Chondrocyte (in vitro differentiated cells): ENCODE measurements around the gene GPR52. TPM values are rescaled to one million over a fixed set of nuclear protein-coding genes. Genes with fewer than 3 reads are reported as not detected.
A peak's percentile ranks its signal among the peaks of the same experiment; 100 is the strongest.

Experiments used
- DNase-seq: peaks from one replicate; pipeline ENCODE4 v3.0.0; 2021; ENCODE audit warnings: mixed read lengths, low spot score
- H3K27ac Mint-ChIP-seq: one replicate; pipeline ENCODE4 v1.8.0; 2021; ENCODE audit warnings: mild to moderate bottlenecking, moderate library complexity, mixed read lengths; ENCODE audit not compliant: unreplicated experiment
- H3K27me3 Mint-ChIP-seq: 2 replicates; pipeline ENCODE4 v1.8.0; 2021; ENCODE audit warnings: low read depth, mixed read lengths
- H3K36me3 Mint-ChIP-seq: 2 replicates; pipeline ENCODE4 v1.8.0; 2021; ENCODE audit warnings: low read depth, mixed read lengths
- H3K4me1 Mint-ChIP-seq: 2 replicates; pipeline ENCODE4 v1.8.0; 2021; ENCODE audit warnings: low read depth, mild to moderate bottlenecking, mixed read lengths
- H3K4me3 Mint-ChIP-seq: one replicate; pipeline ENCODE4 v1.8.0; 2021; ENCODE audit warnings: mild to moderate bottlenecking, moderate library complexity, mixed read lengths; ENCODE audit not compliant: unreplicated experiment
- H3K9me3 Mint-ChIP-seq: 2 replicates; pipeline ENCODE4 v1.8.0; 2021; ENCODE audit warnings: low read depth, mixed read lengths
- long read RNA-seq: library from polyadenylated mRNA; stranded (forward); transcript quantifications from one replicate; pipeline ENCODE4 v2.0.0, GENCODE V29; 2021
- total RNA-seq: library from RNA; stranded (reverse); gene quantifications from 3 replicates; pipeline ENCODE4 v1.2.1, GENCODE V29; 2021
- TF ChIP-seq, protein P1 (sequence below): fragments of 200-600 bp; sonication (generic); IDR thresholded peaks from 2 replicates; pipeline ENCODE4 v1.5.0; 2021; ENCODE audit warnings: antibody characterized with exemption, mild to moderate bottlenecking, moderate library complexity

Gene GPR52, protein sequence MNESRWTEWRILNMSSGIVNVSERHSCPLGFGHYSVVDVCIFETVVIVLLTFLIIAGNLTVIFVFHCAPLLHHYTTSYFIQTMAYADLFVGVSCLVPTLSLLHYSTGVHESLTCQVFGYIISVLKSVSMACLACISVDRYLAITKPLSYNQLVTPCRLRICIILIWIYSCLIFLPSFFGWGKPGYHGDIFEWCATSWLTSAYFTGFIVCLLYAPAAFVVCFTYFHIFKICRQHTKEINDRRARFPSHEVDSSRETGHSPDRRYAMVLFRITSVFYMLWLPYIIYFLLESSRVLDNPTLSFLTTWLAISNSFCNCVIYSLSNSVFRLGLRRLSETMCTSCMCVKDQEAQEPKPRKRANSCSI
- total RNA-seq: 0.74 to 1.7 TPM (median 1.0 TPM) in 3 replicates
- long read RNA-seq: 0 reads

DNA sequence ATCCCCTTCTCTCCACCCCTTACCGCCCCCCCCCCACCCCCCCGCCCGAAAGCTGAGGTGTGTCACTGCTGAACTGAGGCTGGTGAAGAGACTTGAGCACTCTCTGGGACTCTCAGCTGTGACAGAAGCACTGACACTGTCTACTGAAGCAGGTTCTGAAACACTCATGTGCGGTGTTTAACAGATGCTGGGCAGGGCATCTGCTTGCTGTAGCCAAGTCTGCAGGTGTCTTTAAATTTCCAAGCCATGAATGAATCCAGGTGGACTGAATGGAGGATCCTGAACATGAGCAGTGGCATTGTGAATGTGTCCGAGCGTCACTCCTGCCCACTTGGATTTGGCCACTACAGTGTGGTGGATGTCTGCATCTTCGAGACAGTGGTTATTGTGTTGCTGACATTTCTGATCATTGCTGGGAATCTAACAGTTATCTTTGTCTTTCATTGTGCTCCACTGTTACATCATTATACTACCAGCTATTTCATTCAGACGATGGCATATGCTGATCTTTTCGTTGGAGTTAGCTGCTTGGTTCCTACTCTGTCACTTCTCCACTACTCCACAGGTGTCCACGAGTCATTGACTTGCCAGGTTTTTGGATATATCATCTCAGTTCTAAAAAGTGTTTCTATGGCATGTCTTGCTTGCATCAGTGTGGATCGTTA lies at the start of gene GPR52:
TSS of gene GPR52 (plus strand) at position 99 of the 665 bp plus-strand sequence. CDS start at position 247, 148 bp downstream.
- Mint-ChIP-seq H3K27ac (no peak within 1 kb of the TSS), H3K4me1 (peaks cover 10% of the 10 kb centered on the region), H3K4me3 (no peak within 1 kb of the TSS), H3K27me3 (no peaks in the 10 kb centered on the region), H3K9me3 (peaks cover 12% of the 10 kb centered on the region), H3K36me3 (no peaks in the 10 kb centered on the region)
- peak; percentile 27 for DNase-seq
- TF ChIP-seq, protein P1, sequence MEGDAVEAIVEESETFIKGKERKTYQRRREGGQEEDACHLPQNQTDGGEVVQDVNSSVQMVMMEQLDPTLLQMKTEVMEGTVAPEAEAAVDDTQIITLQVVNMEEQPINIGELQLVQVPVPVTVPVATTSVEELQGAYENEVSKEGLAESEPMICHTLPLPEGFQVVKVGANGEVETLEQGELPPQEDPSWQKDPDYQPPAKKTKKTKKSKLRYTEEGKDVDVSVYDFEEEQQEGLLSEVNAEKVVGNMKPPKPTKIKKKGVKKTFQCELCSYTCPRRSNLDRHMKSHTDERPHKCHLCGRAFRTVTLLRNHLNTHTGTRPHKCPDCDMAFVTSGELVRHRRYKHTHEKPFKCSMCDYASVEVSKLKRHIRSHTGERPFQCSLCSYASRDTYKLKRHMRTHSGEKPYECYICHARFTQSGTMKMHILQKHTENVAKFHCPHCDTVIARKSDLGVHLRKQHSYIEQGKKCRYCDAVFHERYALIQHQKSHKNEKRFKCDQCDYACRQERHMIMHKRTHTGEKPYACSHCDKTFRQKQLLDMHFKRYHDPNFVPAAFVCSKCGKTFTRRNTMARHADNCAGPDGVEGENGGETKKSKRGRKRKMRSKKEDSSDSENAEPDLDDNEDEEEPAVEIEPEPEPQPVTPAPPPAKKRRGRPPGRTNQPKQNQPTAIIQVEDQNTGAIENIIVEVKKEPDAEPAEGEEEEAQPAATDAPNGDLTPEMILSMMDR: no peak

DNA sequence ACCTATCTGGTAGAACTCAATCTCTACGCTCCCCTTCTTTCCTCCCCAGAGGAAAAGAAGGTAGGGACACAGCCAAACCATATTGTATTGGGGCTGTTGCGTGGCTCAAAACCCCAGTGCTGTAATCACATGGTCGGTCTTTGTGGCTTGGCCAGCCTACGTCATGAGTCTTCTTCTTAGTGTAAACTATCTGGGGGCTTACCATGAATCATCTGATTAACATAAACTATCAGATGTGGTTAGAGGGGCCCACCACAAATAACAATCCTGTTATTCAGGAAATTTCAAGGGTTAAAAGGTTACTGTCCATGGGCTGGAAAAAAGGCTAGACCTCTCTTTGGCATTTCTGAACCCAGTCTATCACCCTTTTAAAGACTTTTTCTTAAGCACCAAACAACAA lies 49.5 kb upstream of the GPR52 start:
- Mint-ChIP-seq H3K4me1 (no peaks in the 10 kb centered on the region), H3K4me3 (no peak overlapping the region), H3K27me3 (no peaks in the 10 kb centered on the region), H3K36me3 (peaks cover 7% of the 10 kb centered on the region), H3K27ac (no peak overlapping the region), H3K9me3 (peaks cover 6% of the 10 kb centered on the region)
- no peak for DNase-seq
- TF ChIP-seq, protein P1: no peak

DNA sequence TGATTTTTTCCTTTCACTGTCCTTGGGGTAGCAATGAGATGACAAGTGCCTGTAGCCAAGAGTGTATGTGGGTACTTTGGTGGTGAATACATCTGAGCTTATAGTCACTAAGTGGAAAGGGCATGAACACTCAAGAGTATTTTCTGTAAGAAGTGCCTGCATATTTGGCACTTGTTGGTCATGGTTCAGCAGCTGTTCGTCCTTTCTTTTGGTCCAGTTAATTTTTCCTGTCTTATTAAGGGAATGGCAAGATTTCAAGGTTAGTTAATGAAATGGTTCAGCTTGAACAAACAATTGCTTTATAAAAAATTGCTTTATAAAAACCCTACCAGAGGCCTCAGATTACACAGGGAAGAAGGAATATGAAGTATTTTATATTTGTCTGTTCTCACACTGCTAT lies 48.6 kb upstream of the GPR52 start:
- no peaks in the 10 kb centered on the region for H3K27me3 Mint-ChIP-seq
- no peak for DNase-seq
- no peak overlapping the region for H3K27ac Mint-ChIP-seq
- no peaks in the 10 kb centered on the region for H3K9me3 Mint-ChIP-seq
- TF ChIP-seq, protein P1: no peak
- peaks cover 2% of the 10 kb centered on the region for H3K36me3 Mint-ChIP-seq
- H3K4me1 Mint-ChIP-seq: no peaks in the 10 kb centered on the region
- no peak overlapping the region for H3K4me3 Mint-ChIP-seq

DNA sequence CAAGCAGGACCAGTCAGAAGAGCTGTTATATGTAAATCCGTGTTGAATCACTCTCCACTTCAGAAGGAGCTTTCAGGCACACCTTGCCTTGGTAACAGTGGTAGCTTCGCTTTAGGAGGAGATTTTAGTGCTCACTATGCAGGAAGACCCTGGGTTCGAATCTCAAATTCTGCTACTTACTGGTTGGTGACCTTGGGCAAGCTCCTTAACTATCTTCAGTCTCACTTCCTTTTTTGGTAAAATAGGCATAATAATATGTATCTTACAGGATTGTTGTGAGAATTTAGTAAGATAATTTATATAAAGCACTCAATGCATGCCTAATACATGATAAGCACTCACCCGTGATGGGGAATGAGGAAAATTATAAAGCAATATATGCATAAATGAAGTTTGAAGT lies 46.7 kb upstream of the GPR52 start:
- no peak for DNase-seq
- no peak overlapping the region for H3K27ac Mint-ChIP-seq
- no peaks in the 10 kb centered on the region for H3K9me3 Mint-ChIP-seq
- H3K4me3 Mint-ChIP-seq: no peak overlapping the region
- peaks cover 2% of the 10 kb centered on the region for H3K36me3 Mint-ChIP-seq
- TF ChIP-seq, protein P1: no peak
- H3K27me3 Mint-ChIP-seq: no peaks in the 10 kb centered on the region
- H3K4me1 Mint-ChIP-seq: no peaks in the 10 kb centered on the region

DNA sequence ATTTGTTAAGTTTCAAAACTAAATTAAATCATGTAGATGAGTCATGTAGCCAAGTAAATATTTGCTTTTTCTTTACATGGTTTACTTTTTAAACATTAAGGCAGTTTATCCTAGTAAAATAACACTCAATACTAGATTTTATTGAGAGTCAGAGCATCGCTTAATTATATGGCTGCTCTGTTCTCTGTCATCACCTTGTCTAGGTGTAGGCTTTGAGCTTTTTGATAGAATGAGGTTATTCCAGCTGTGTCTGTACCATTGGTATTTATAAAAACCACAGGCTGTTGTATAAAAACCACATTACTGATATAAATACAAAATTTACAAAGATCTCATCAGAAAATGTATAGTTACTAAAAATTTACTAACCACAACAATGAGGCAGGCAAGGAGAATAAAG lies 42.5 kb upstream of the GPR52 start:
- no peaks in the 10 kb centered on the region for H3K27me3 Mint-ChIP-seq
- no peak overlapping the region for H3K27ac Mint-ChIP-seq
- H3K4me1 Mint-ChIP-seq: no peaks in the 10 kb centered on the region
- H3K36me3 Mint-ChIP-seq: no peaks in the 10 kb centered on the region
- no peaks in the 10 kb centered on the region for H3K9me3 Mint-ChIP-seq
- H3K4me3 Mint-ChIP-seq: no peak overlapping the region
- no peak for DNase-seq
- TF ChIP-seq, protein P1: no peak
